Effector memory CD8-positive, alpha-beta T cell (primary cell): ENCODE data around the gene SSUH2.
A peak's percentile ranks its signal among the peaks of the same experiment; 100 is the strongest.

Experiments used
- ATAC-seq: fragments of 150-1000 bp; cut with Tn5 transposase; replicated peaks from 2 replicates; pipeline ENCODE4 v1.10.0; 2021; ENCODE audit warnings: mild to moderate bottlenecking, moderate library complexity
- DNase-seq, 3 experiments: peaks; one replicate each; pipeline ENCODE4 v3.0.0; 2021
- H3K27ac Mint-ChIP-seq, 2 donors: one replicate each; pipeline ENCODE4 v1.8.0; 2022; ENCODE audit warnings: mild to moderate bottlenecking in 2 of 2, mixed read lengths in 2 of 2, moderate library complexity in 2 of 2
- H3K27me3 Mint-ChIP-seq, 2 donors: one replicate each; pipeline ENCODE4 v1.8.0; 2022; ENCODE audit warnings: mixed read lengths in 2 of 2
- H3K36me3 Mint-ChIP-seq: one replicate; pipeline ENCODE4 v1.8.0; 2022; ENCODE audit warnings: mild to moderate bottlenecking, moderate library complexity, mixed read lengths; ENCODE audit not compliant: insufficient read depth
- H3K4me1 Mint-ChIP-seq, 2 donors: one replicate each; pipeline ENCODE4 v1.8.0; 2022; ENCODE audit warnings: low read depth in 2 of 2, mixed read lengths in 2 of 2
- H3K4me3 Mint-ChIP-seq, 2 donors: one replicate each; pipeline ENCODE4 v1.8.0; 2022; ENCODE audit warnings: mild to moderate bottlenecking in 2 of 2, mixed read lengths in 2 of 2, moderate library complexity in 2 of 2
- H3K9me3 Mint-ChIP-seq, 2 donors: one replicate each; pipeline ENCODE4 v1.8.0; 2022; ENCODE audit warnings: mixed read lengths in 2 of 2

SSUH2 gene

GRCh38 chr3:8627201-8627940, 17.2 kb downstream of the SSUH2 start:
- Mint-ChIP-seq H3K27me3 (peaks cover 0 to 13% of the 10 kb centered on the region in 2 donors), H3K4me1 (peaks cover 12 to 14% of the 10 kb centered on the region in 2 donors), H3K27ac (no peak overlapping the region), H3K4me3 (no peak overlapping the region), H3K9me3 (no peaks in the 10 kb centered on the region), H3K36me3 (peaks cover 3% of the 10 kb centered on the region)
- no peak for DNase-seq
- no peak for ATAC-seq

GRCh38 chr3:8625991-8626390, 18.6 kb downstream of the SSUH2 start:
- Mint-ChIP-seq H3K4me1 (peaks cover 12 to 14% of the 10 kb centered on the region in 2 donors), H3K9me3 (no peaks in the 10 kb centered on the region), H3K4me3 (no peak overlapping the region), H3K27ac (no peak overlapping the region), H3K36me3 (peaks cover 3% of the 10 kb centered on the region), H3K27me3 (peaks cover 0 to 13% of the 10 kb centered on the region in 2 donors)
- no peak for DNase-seq
- ATAC-seq, result no peak

- H3K27ac Mint-ChIP-seq, result peak overlapping the region in 1 of 2 donors; percentile 30
- H3K36me3 Mint-ChIP-seq, result peaks cover 3% of the 10 kb centered on the region
- H3K4me1 Mint-ChIP-seq, result peaks cover 10 to 12% of the 10 kb centered on the region in 2 donors
- H3K27me3 Mint-ChIP-seq, result peaks cover 0 to 13% of the 10 kb centered on the region in 2 donors
- DNase-seq (no peak), ATAC-seq (no peak)
- H3K9me3 Mint-ChIP-seq, result no peaks in the 10 kb centered on the region
- no peak overlapping the region for H3K4me3 Mint-ChIP-seq
Measured at GRCh38 chr3:8624612-8625011, 20.0 kb downstream of the SSUH2 start.

- no peak overlapping the region for H3K27ac Mint-ChIP-seq
Measured at GRCh38 chr3:8623741-8624140, 20.9 kb downstream of the SSUH2 start.

GRCh38 chr3:8622873-8623691, 21.5 kb downstream of the SSUH2 start:
- H3K4me1 Mint-ChIP-seq, result peaks cover 0 to 2% of the 10 kb centered on the region in 2 donors
- ATAC-seq, result peak; percentile 36
- peak overlapping the region; percentile 13 to 55 for H3K4me3 Mint-ChIP-seq
- H3K36me3 Mint-ChIP-seq, result peaks cover 3% of the 10 kb centered on the region
- peaks cover 0 to 13% of the 10 kb centered on the region in 2 donors for H3K27me3 Mint-ChIP-seq
- H3K27ac Mint-ChIP-seq, result peak overlapping the region in 1 of 2 donors; percentile 23
- H3K9me3 Mint-ChIP-seq, result peaks cover 0 to 8% of the 10 kb centered on the region in 2 donors
- DNase-seq, result peak in 2 of 3 experiments; percentile 9 to 20

More at GRCh38 chr3:8623741-8624140, 20.9 kb downstream of the SSUH2 start:
- Mint-ChIP-seq H3K4me1 (peaks cover 3% of the 10 kb centered on the region in 2 donors), H3K9me3 (peaks cover 0 to 8% of the 10 kb centered on the region in 2 donors), H3K4me3 (peak overlapping the region in 1 of 2 donors; percentile 55), H3K27me3 (peaks cover 0 to 13% of the 10 kb centered on the region in 2 donors), H3K36me3 (peaks cover 3% of the 10 kb centered on the region)
- no peak for DNase-seq
- ATAC-seq, result no peak

GRCh38 chr3:8621872-8622271, 22.7 kb downstream of the SSUH2 start:
- peaks cover 0 to 13% of the 10 kb centered on the region in 2 donors for H3K27me3 Mint-ChIP-seq
- H3K4me3 Mint-ChIP-seq, result no peak overlapping the region
- H3K9me3 Mint-ChIP-seq, result peaks cover 0 to 8% of the 10 kb centered on the region in 2 donors
- ATAC-seq (no peak), DNase-seq (no peak)
- H3K27ac Mint-ChIP-seq, result no peak overlapping the region
- peaks cover 3% of the 10 kb centered on the region for H3K36me3 Mint-ChIP-seq
- peaks cover 0 to 2% of the 10 kb centered on the region in 2 donors for H3K4me1 Mint-ChIP-seq

- DNase-seq, result no peak
- H3K4me1 Mint-ChIP-seq, result peaks cover 0 to 2% of the 10 kb centered on the region in 2 donors
Measured at GRCh38 chr3:8621141-8621540, 23.5 kb downstream of the SSUH2 start.

GRCh38 chr3:8619548-8619947, 25.1 kb downstream of the SSUH2 start:
- Mint-ChIP-seq H3K27me3 (peaks cover 0 to 13% of the 10 kb centered on the region in 2 donors), H3K4me3 (no peak overlapping the region), H3K36me3 (peaks cover 3% of the 10 kb centered on the region), H3K27ac (no peak overlapping the region), H3K4me1 (peaks cover 0 to 2% of the 10 kb centered on the region in 2 donors), H3K9me3 (peaks cover 0 to 8% of the 10 kb centered on the region in 2 donors)
- ATAC-seq (no peak), DNase-seq (no peak)

More at GRCh38 chr3:8621141-8621540, 23.5 kb downstream of the SSUH2 start:
- Mint-ChIP-seq H3K36me3 (peaks cover 3% of the 10 kb centered on the region), H3K9me3 (peaks cover 0 to 8% of the 10 kb centered on the region in 2 donors), H3K27ac (no peak overlapping the region), H3K27me3 (peaks cover 0 to 13% of the 10 kb centered on the region in 2 donors), H3K4me3 (no peak overlapping the region)
- no peak for ATAC-seq

GRCh38 chr3:8618950-8619349, 25.6 kb downstream of the SSUH2 start:
- no peak overlapping the region for H3K4me3 Mint-ChIP-seq
- peaks cover 0 to 2% of the 10 kb centered on the region in 2 donors for H3K4me1 Mint-ChIP-seq
- peaks cover 3% of the 10 kb centered on the region for H3K36me3 Mint-ChIP-seq
- ATAC-seq (no peak), DNase-seq (no peak)
- peaks cover 0 to 8% of the 10 kb centered on the region in 2 donors for H3K9me3 Mint-ChIP-seq
- H3K27ac Mint-ChIP-seq, result no peak overlapping the region
- H3K27me3 Mint-ChIP-seq, result peaks cover 0 to 13% of the 10 kb centered on the region in 2 donors

- peaks cover 0 to 8% of the 10 kb centered on the region in 2 donors for H3K9me3 Mint-ChIP-seq
- no peak overlapping the region for H3K4me3 Mint-ChIP-seq
- H3K27ac Mint-ChIP-seq, result no peak overlapping the region
- DNase-seq (no peak), ATAC-seq (no peak)
- H3K4me1 Mint-ChIP-seq, result peaks cover 0 to 2% of the 10 kb centered on the region in 2 donors
- H3K27me3 Mint-ChIP-seq, result peaks cover 0 to 5% of the 10 kb centered on the region in 2 donors
- H3K36me3 Mint-ChIP-seq, result no peaks in the 10 kb centered on the region
Measured at GRCh38 chr3:8617921-8618320, 26.7 kb downstream of the SSUH2 start.

- no peak for DNase-seq
- no peak for ATAC-seq
- Mint-ChIP-seq H3K4me3 (no peak overlapping the region), H3K36me3 (no peaks in the 10 kb centered on the region), H3K27ac (no peak overlapping the region), H3K27me3 (peaks cover 12 to 21% of the 10 kb centered on the region in 2 donors), H3K4me1 (no peaks in the 10 kb centered on the region), H3K9me3 (no peaks in the 10 kb centered on the region)
Measured at GRCh38 chr3:8610951-8611350, 33.6 kb downstream of the SSUH2 start.

- ATAC-seq, result no peak
- H3K4me3 Mint-ChIP-seq, result no peak overlapping the region
- no peaks in the 10 kb centered on the region for H3K9me3 Mint-ChIP-seq
- no peak for DNase-seq
- H3K36me3 Mint-ChIP-seq, result no peaks in the 10 kb centered on the region
- H3K27ac Mint-ChIP-seq, result no peak overlapping the region
- peaks cover 12 to 21% of the 10 kb centered on the region in 2 donors for H3K27me3 Mint-ChIP-seq
- H3K4me1 Mint-ChIP-seq, result no peaks in the 10 kb centered on the region
Measured at GRCh38 chr3:8608791-8609467, 35.7 kb downstream of the SSUH2 start.
